ENCODE data around the gene FOXJ3.

- TF ChIP-seq CTCF (IDR thresholded peaks at IDR 0.05) (no peak), POLR2A (IDR thresholded peaks at IDR 0.05) (no peak)
Measured at GRCh38 chr1:42136466-42136865, 198.6 kb downstream of the FOXJ3 start.

Data from vagina (tissue), 2 donors.